ENCODE data around the gene CYBC1.
"Not testable (repeated sequence)": the region's sequence is repeated elsewhere in the genome, so short reads cannot be mapped to it uniquely, and the experiment has no call there.

CYBC1 gene

DNA sequence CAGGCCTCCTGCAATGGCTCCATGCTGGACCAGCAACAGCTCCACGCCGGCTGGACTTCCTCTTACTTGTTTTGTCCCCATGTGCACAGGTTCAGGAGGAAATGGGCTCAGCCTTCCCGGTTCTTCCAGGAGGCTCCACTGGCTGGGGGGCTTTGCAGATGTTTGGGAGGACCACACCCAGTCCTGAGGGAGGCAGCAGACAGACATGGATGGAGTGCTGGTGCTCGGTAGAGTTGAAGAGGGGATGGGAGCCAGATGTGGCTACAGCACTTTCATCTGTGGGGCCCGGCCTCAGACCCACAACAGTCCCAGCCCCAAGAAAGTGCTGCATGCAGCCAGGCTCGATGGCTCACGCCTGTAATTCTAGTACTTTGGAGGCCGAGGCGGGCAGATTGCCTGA lies 29.8 kb upstream of the CYBC1 start:
- no peak for DNase-seq

DNA sequence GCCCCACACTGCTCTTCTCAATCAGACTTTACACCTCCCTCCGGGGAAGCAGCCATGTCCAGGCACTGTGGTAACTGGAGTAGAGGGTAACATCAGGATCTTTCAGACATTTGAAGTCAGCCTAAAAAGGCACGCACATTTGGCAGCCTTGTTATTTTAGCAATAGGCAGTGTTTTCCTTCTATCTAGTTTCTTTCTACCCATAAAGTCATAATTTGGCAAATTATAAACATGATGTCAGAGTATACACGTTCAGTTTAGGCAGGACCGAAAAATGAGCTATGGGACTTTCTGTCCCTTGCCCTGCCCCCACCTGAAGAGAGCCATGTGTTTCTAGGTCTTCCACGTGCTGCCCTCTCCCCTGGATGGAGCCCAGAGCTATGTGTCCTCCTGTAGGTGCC lies 29.1 kb upstream of the CYBC1 start:
- no peak for DNase-seq

DNA sequence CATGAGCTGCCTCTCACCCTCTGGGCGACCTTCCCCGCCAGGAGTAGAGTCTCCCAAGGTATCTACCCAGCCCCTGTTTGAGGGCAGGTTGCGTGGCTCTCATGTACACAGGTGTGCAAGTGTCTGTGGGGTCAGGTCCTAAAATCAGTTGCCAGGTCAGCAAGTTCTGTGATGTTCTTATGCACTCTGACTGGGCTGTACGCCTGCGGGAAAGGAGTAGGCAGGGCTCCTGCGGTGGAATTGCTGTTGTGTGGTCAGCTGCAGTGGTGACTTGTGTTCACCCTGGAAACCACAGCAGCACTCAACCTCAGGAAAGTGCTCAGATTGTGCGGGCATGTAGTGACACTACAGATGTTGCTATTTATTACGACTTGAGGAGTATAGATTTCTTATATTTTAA lies 27.4 kb upstream of the CYBC1 start:
- no peak for DNase-seq

DNA sequence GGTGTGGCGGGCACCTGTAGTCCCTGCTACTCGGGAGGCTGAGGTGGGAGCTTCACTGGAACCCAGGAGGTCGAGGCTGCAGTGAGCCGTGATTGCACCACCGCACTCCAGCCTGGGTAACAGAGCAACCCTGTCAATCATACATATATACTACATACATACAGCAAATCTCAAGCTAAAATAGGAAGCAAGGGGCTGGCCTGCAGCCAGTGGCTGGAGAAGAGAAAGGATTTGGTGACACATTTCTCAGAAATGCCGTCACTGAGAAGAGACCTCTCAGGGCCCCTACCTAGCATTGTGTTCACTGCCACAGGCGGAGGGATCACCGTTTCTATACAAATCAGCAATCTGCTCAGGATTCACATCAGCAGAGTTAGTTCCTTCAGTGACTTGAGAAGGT lies 24.9 kb upstream of the CYBC1 start:
- no peak for DNase-seq

DNA sequence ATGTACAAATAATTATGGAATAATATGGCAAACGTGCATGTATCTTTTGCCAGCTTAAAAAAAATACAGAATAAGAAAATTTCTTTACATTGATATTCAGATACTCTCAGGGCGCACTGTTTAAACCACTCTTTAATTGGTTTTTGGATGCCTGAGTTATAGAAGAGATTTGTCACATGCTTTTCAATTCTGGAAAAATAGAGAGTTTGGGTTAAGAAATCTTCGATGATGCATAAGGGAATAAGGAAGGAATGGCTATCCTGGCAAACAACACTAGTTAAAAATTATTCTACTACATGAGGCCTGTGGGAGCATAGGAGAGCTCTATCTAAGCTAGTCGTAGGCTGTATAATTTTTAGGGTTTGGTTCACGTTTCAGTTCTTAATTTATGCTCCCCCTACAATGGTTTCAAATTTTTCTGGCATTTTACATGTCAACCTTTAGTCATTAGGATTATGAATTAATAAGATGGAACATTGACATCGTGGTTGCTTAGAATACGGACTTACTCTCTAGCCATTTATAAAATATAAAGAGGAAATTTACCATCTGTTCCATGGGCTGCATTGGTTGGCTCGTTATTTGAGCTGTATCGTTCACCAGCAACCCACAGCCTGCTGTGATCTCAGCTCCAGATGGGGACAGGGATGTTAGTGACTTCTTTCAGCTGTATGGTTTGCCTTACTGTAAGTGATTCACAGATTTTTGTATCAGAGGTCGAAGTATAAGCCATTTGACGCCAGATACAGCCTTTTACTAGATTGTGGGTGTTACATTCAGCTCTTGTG lies 23.9 kb upstream of the CYBC1 start:
- DNase-seq, result no peak

DNA sequence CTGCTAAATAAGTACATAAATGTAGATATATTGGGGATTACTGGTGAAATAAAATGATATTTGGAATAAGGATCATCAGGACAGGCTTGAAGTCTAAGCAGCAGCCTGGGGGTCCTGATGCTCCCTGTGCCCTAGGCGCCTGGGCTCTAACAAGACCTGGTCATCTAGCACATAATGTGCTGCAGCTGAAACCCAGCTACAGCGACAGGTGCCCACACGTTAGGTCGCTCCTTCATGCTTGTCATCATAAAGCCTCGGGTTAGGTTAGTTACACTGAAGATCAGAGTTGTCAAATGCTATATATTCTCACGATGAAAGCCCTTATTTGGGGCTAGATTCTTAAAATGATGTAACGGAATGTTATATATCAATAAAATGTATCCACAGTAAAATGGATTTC lies 19.5 kb upstream of the CYBC1 start:
- DNase-seq, result no peak

DNA sequence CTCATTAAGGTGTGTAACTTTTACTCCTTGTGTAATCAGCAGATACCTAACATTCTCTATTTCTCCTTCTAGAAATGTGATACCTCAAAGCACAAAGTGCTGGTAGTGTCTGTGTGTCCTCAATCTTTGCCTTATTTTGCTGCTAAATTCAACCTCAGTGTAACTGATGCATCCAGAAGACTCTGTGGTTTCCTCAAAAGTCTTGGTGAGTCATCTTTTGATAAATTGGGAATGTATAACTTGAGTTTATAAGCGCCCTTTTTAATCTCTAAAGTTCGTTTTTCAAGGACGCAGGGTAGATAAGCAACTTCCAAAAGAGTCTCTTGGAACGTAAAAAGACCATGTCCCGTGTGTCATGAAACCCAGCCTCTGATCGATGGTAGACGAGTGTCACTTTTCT lies 18.1 kb upstream of the CYBC1 start:
- DNase-seq, result no peak

DNA sequence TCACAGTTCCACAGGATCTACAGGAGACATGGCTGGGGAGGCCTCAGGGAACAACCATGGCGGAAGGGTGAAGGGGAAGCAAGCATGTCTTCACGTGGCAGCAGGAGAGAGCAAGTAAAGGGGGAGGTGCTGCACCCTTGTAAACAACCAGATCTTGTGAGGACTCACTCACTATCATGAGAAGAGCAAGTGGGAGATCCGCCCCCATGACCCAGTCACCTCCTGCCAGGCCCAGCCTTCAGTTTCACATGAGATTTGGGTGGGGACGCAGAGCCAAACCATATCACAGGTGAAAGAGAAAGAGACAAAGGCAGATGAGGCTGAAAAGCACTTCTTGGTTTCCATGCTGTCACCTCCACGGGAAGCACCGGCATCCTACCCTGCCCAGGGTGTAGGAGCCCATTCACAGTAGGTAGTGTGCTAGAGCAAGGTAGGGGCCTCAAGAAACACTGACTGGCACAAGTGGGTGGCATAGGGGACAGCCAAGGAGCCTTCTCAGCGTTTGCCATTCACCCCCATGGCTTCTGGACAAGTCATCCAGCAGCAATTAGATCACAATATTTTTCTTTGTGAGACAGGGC lies 14.6 kb upstream of the CYBC1 start:
- no peak for DNase-seq

DNA sequence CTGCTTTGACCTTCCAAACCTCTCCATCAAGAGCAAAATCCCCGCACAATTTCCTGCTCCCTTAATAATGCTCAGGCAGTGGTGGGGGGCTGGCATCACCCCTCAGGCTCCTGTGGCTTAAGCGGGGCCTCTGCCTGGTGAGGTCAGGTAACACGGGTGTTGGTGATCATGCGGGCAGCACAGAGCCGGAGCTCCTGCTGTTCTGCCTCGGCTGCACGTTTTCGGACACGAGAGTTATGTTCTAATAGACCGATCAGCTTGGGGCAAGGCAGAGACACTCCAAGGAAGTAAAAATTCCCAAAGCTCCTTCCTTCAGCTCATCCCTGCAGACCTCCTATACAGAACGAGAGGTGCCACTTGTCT lies 14.0 kb upstream of the CYBC1 start:
- no peak for DNase-seq

DNA sequence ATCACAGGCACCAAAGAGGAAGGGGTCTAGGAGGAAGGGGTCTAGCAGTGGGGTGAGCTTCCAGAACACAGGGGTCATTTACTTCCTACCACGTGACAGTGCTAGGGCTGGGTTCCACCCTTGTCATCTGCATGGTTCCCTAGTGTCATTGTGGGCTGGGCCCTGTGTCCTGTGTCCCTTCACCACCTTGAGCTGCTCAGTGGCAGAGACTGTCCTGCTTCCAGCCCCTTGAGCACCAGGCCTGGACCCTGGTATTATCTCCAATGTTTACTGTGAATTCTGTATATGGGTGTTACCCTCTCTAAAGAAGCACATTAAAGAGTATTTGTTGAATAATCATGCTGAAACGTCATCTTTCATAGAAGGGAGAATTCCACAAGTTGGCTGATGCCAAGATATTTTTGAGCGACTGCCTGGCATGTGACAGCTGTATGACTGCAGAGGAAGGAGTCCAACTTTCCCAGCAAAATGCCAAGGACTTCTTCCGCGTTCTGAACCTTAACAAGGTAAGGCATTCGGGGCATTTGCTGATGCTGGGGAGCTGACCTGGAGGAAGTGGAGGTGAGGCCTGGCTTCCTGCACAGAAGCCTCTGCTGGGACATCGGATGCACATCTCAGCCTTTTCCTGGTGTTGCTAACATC lies 13.5 kb upstream of the CYBC1 start:
- no peak for DNase-seq

DNA sequence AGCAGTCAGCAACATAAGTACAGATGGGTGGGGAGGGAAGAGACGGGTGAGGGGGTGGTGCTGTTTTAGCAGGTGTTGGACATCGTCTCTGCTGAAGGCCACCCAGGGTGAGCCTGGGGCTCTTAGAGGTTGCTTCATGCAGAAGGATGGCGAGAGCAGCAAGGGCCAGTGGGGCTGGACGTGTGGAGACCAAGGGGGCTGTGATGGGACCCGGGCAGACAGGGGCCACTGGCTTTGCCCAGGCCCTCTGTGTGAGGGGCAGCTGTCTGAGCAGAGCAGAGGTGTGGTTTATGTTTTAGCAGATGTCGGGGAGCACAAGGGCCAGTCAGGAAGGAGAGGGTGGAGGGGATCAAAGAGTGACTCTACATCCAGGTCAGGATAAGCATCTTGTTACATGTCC lies 12.8 kb upstream of the CYBC1 start:
- no peak for DNase-seq

DNA sequence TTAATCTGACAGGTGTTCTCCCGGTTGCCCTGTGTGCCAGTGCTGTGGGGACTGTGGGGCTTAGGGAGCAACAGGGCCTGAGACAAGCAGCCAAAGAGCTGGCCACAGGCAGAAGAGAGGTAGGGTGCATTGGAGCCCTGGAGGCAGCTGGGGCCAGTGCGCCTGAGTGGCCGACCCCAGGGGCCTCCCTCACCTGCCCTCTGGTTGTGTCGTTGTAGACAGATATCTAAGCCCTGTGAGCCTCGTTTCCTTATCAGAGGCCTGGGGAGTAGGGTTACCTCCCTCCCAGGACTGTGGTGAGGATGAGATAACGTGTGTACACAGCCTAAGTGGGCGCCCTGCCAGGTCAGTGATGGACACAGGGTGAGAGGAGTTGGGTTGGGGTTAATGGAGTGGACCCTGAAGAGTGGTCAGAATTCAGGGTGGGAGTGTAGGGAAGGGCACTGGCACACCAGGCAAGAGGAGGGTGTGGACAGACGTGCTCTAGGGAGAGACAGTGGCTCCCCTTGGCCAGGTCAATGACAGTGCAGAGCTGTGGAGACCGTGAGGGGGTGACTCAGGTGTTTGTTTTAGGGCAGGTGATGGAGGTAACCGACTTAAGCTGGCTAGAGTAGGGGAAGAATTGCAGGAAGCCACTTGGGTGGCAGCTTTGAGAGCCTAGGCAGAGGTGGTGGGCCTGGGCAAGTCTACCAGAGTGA lies 11.4 kb upstream of the CYBC1 start:
- no peak for DNase-seq

DNA sequence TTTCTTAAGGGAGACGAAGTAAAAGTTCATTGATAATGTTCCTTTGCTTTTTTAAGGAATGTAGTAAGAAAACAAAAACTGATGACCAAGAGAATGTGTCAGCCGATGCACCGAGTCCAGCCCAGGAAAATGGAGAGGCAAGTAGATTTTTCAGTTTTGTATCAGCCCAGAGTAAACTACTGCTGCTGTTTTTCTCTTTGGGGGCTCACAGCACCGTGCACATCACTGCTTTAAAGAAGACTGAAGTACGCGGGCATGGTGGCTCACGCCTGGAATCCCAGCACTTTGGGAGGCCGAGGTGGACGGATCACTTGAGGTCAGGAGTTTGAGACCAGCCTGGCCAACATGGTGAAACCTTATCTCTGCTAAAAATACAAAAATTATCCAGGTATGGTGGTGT lies 9.4 kb upstream of the CYBC1 start:
- DNase-seq, result not testable (repeated sequence)

DNA sequence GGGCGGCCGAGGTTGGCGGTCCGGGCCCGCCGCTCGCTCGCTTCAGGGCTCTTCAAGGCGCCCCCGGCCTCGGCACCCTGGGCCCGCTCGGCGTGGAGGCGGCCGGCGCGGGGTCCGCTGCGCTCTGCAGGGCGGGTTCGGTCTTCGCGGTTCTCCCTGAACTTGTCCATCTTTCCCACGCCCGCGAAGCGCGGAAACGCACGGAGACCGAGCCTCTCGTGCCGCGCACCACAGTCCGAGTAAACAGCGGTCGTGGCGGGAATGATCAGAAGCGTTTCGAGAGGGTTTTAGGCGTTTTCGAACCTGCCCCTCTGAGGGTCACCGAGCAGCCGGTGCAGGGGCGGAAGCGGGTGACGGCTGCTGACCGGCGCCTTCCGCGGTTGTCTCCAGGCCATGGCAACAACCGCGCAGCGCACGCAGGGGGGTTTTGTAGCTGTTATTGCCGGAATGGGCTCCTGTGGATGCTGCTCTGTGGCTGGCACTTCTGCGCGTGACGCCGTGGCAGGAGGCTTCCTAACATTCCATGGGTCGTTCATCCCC lies 8.4 kb upstream of the CYBC1 start:
- DNase-seq, result no peak

DNA sequence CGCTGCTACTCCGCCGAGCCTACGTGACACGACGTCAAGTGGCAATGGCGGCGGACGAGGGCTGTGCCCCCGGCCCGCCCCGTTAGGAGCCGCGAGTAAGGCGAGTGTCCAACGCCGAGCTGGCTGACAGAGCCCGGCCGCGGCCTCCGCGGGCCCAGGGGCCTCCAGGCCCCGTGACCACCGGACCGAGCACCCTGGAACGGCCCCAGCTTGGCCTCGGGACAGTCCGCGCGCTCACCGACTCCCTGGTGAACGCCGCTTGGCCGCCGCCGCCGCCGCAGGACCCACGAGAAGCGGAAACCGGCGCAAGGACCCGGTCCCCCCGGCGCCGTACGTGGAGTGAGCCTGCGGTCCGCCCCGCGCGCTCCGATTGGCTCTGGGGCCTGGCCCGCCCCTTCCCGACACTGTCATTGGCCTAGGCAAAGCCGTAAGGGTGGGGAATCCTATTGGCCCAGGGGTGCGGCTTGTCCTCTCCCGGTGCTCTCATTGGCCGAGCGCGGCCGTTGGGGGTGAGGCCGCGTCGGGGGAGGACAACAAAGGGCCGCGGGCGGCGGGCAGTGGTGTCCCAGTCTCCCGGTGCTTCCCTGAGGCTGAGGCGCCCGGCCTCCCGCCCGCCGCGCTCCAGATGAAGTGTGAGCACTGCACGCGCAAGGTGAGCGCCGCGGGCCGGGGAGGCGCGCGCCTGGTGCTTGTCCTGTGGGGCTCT lies 7.8 kb upstream of the CYBC1 start, which contains the start of gene NARF:
NARF (plus strand) TSS at position 563 of the 706 bp plus-strand sequence; CDS start at position 626, 63 bp downstream.
- DNase-seq, result peak; percentile 99

DNA sequence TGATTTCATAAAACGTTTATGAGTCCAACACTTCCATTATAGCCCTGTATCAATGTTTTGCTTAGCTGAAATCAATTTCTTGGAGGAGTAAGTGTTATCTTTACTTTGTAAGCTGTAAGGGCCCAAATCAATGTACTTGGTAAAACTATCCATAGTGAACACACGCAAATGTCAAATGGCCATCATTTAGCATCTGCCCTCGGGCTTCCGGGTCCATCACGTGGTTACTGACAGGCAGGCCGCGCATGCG lies 7.3 kb upstream of the CYBC1 start:
- peak; percentile 36 for DNase-seq

DNA sequence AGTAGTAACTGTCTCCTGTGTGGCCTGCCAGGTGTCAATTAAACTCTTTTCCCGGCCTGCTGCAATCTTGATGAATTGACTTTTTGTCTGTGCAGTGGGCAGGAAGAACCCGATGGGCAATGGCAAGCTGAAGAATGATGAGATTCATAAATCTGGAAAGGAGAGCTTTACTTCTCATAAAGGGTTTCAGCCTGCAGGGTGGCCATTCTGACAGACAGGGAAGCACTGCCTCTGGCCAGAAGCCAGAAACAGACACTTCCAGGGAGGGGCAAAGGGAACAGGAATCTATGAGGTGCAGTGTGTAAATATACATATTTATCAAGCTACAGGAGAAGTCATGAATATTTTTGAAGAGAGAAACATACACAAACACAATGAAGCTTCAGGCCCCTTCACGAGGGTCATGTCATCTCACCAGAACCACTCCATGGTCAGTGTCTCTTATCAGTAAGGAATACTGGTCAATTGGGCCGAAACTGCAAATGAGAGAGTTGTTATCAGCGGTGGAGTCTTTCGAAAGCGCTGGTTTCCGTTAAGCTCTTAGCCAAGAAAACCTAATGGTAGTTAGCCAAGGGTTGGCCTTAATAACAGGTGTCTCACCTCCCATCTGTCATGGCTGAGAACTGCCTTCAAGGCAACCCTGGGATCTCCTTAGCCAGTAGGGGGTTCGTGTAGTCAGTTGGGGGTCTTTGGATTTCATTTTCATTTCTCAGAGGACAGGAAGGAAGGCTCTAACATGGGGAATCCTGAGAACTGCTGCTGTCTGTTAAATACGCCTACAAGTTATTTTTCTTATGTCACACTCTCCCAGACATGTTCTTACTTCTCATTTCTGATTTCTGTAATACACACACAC lies 6.7 kb upstream of the CYBC1 start:
- no peak for DNase-seq

DNA sequence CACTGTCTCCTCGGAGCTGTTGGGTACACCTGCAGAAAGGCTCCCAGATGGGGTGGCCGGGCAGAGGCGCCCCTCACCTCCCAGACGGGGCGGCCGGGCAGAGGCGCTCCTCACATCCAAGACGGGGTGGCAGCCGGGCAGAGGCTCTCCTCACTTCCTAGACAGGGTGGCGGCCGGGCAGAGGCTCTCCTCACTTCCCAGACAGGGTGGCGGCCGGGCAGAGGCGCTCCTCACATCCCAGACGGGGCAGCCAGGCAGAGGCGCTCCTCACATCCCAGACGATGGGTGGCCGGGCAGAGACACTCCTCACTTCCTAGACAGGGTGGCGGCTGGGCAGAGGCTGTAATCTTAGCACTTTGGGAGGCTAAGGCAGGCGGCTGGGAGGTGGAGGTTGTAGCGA lies 3.2 kb upstream of the CYBC1 start:
- DNase-seq, result not testable (repeated sequence)

DNA sequence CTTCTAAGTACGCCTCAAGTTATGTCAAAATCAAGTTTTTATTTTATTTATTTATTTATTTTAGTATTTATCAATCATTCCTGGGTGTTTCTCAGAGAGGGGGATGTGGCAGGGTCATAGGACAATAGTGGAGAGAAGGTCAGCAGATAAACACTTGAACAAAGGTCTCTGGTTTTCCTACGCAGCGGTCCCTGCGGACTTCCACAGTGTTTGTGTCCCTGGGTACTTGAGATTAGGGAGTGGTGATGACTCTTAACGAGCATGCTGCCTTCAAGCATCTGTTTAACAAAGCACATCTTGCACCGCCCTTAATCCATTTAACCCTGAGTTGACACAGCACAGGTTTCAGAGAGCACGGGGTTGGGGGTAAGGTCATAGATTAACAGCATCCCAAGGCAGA lies 2.6 kb upstream of the CYBC1 start:
- not testable (repeated sequence) for DNase-seq

DNA sequence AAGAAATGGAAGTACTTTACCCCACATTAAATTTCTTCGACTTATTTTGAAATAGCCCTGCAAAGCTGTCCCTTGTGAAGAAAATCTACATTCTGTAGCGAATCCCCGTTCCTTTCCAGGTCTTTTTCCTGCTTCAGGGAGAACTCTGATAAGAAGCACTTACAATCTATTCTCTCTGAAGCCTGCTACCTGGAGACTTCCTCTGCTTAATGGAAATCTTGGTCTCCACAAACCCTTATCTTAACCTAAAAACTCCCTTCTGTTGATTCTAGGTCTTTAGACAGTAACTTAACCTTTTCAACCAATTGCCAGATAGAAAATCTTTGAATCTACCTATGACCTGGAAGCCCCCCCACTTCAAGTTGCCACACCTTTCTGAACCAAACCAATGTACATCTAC lies 1.6 kb upstream of the CYBC1 start:
- DNase-seq, result no peak

DNA sequence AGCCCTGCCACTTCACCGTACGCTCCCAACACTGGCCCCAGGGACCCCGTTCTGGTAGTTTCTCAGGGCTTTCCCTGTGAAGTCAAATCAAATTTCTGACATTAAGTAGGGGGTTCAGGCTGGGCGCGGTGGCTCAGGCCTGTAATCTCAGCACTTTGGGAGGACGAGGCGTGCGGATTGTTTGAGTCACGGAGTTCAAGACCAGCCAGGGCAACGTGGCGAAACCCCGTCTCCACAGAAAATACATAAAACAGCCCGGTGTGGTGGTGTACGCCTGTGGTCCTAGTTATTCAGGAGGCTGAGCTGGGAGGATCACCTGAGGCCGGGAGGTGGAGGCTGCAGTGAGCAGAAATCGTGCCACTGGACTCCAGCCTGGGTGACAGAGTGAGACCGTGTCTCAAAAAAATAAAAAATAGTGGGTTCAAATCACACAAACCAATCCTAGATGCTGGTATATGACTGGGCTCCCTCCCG lies 632 bp downstream of the CYBC1 start:
- no peak for DNase-seq
